ENCODE measurements around the gene TSBP1.
"Not testable (repeated sequence)": the region's sequence is repeated elsewhere in the genome, so short reads cannot be mapped to it uniquely, and the experiment has no call there.

Gene TSBP1

DNA sequence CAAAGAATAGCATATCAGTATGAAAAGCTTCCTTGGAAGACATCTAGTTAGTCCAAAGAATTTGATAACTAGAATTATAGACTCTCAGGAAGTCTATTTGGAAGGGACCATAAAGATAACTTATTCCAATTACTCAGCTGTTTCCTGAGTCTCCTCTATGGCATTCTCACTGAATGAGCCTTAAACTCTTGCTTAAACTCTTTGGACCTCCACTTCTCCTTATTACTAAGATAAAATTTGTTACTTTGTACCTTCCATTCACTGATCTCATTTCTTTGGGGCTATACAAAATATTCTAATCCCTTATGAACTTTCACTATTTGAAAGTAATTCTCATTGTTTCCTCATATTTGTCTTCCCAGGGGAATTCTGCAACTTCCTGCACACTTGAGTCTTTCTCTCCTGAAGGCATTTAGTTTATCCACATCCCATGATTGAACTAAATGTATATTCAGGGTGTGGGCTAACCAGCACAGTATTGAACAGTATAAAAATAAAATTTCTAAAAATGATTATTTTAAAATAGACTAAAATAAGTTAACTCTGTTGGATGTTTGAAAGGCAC is 80.7 kb downstream of the TSBP1 start:
- DNase-seq: no peak

DNA sequence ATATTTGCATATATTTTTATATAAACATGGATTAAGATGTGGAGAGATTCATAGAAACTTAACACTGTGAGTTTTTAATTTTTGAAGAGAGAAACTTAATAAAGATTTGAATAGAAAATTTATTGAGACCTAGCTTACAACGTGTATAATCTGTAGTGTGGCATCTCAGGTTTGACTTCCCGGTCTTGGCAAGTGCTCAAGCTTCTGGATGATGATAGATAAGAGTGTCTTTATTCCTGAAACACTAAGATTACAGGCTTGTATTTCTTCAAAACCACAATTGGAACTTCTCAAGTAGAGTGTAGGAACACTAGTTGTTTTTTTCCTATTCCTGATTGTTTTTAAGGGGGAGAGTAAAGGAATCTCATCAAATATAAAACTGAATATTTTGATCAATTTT is 83.3 kb downstream of the TSBP1 start:
- DNase-seq: no peak

DNA sequence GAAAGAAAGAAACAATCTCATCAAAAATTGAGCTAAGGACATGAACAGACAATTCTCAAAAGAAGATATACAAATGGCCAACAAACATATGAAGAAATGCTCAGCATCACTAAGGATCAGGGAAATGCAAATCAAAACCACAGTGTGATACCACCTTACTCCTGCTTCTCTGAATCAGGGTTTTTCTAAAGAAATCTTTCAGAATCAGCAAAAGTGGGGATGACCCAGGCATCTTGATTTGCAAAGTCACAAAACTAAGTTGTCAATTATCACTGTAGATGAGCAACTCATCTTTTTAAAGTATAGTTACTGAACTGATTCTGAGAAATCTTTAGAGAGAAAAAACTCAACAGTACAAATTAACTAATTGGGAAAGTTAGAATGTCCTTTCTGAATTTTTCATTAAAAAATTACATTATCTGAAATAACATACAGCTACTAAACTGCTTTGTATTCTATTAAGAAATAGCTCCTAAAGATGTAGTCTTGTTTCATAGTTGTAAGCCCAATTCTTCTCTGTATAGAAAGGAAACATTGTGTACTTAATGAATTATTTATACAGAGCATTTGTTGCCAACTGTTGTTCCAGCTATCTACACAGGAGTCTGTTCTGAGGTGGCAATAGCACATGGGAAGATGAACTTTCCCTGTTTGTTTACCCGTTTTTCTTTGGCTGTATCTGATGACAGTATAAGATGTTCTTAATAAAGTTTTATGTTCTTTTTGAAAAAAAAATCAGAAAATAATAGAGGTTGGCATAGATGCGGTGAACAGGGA is 97.7 kb downstream of the TSBP1 start:
- DNase-seq: not testable (repeated sequence)

DNA sequence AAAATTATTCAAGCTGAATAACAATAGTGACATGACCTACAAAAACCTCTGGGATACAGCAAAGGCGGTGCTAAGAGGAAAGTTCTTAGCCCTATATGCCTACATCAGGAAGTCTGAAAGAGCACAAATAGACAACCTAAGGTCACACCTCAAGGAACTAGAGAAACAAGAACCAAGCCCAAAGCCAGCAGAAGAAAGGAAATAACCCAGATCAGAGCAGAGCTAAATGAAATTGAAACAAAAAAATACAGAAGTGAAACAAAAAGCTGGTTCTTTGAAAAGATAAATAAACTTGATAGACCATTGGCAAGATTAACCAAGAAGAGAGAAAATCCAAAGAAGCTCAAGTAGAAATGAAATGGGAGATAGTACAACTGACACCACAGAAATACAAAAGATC is 100.3 kb downstream of the TSBP1 start:
- DNase-seq: no peak

DNA sequence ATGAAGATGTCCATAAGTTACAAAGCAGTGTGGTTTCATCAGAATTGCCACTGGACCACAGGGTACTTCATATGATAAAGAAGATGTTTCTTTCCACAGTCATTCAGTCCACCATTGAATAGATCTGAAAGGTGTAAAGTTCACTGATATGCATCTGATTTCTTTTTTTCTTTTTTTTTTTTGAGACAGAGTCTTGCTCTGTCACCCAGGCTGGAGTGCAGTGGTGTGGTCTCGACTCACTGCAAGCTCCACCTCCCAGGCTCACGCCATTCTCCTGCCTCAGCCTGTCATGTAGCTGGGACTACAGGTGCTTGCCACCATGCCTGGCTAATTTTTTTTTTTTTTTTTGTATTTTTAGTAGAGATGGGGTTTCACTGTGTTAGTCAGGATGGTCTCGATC is 103.2 kb downstream of the TSBP1 start:
- not testable (repeated sequence) for DNase-seq

DNA sequence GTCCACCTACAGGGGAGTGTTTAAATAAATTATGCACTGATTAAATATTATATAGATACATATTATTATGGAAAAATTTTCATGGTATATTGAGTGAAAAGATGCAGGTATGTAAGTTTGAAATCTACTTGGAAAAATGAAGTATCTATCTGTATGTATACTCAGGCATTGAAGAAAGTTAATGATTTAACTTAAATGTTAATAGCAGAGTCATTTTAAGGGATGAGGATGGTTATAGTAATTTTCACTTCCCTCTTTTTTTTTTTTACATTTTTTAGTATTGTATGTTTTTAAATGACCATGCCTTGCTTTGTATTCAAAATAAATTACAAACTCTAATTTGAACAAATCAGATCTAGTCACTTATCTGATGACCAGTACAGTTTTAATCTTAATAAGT is 104.7 kb downstream of the TSBP1 start:
- no peak for DNase-seq

DNA sequence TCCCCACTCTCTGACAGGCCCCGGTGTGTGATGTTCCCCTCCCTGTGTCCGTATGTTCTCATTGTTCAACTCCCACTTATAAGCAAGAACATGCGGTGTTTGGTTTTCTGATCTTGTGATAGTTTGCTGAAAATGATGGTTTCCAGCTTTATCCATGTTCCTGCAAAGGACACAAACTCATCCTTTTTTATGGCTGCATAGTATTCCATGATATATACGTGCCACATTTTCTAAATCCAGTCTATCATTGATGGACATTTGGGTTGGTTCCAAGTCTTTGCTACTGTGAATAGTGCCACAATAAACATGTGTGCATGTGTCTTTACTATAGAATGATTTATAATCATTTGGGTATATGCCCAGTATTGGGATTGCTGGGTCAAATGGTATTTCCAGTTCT is 114.4 kb downstream of the TSBP1 start:
- not testable (repeated sequence) for DNase-seq

DNA sequence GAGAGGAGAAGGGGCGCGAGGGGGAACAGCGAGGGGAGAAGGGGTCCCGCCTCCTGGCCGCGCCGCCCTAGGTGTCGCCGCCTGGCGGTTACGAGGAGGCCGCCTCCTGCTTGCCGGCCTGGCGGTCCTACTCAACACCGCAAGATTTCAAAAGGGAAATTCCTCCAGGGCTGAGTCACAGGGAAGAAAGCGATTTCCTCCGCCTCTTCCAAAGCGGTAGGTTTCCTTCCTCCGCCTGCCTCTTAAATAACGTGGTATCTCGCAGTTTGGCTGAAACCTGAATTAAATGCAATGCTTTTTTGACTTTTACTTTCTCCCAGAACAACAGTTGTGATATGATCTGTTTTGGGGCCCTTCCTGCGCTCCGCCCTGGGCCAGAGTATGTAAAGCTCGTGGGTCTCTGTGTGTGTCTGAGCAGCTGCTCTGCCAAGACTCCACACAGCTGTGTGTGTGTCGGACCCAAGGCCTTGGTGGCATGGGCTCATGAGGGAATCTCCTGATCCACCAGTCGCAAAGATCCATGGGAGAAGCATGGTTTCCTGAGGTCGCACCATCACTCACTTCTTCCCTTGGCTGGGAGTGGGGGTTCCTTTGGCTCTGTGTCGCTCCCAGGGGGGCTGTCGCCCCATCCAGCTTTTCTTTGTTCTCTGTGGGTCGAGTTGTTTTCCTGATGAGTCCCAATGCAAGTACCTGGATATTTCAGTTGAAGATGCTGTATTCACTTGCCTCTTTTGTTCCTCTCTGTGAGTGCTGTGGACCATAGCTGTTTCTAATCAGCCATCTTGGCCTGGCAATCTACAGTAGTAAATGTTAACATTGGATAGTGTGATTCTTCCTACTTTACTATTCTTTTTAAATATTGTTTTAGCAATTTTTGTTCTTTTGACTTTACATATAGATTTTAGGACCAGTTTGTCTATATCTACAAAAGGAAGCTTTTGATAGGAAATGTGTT is 116.2 kb downstream of the TSBP1 start:
- DNase-seq: peak in 45 of 56 donors; percentile 9 to 73 (median 37)

DNA sequence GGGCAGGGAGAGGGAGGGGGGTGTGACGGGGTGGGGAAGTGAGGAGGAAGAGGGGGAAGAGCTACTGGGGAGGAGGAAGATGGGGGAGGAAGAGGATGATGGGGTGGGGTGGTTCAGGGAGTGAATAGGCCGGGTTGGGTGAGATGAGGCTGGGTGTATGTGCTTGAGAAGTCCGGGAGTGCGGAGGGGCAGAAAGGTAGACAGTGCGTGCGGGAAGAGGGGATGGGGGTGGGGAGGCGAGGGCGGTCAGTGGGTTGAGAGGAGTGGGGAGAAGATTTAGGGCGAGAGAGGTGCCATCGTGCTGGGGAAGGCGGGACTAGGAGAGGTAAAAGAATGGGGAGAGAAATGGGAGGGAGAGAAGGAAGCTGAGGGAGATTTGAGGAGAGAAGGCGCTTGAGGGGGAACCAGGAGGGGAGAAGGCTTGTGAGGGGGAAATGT is 116.9 kb downstream of the TSBP1 start:
- DNase-seq: peak in 14 of 56 donors; percentile 7 to 43 (median 25)

DNA sequence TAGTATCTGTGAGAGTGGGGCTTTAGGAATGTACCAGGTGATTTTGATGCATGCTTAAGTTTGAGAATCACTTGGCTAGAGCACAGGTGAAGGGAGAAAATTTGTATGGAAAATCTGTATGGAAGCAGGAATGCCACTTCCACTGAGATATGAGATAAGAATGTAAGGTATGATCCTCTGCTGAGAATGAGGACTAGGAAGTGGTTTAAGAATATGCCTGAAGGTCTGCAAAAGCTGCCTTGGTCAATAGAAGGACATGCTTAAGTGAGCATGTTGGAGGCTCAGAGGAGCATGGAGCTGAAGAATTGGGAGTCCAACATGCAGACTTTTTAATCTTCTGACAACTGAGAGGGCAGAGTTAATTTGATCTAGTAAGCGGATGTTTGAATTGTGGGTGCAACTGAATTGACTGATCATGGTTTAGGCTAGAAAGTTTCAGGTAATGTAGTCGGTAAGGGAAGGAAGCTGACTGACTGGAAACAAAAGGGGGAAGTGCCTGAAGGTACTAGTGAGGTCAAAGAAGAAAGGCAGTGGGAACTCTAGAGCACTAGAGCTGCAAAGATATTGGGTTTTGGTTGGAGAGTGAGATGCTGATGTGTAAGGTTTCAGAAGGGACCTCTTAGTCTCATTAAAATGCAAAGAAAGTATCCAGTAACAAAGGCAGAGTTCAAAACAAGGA is 119.2 kb downstream of the TSBP1 start:
- DNase-seq: no peak

DNA sequence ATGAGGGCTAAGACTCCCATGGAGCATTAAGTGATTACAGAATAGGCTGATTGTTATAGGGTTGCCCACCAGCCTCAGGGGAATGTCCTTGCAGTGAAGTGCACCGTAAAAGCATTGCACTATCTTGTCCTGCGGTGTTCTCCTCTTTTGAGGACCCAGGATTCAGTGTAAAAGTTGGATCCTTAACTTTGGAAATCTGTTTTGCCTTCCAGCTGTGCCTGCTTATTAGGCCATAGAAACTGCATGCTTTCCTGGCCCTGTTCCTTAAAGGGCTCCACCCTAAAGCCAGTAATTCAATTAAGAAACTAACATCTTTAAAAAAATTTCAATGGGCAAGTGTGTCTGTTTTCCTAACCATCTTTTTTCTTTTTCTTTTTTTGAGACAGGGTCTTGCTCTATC is 122.4 kb downstream of the TSBP1 start:
- no peak for DNase-seq

DNA sequence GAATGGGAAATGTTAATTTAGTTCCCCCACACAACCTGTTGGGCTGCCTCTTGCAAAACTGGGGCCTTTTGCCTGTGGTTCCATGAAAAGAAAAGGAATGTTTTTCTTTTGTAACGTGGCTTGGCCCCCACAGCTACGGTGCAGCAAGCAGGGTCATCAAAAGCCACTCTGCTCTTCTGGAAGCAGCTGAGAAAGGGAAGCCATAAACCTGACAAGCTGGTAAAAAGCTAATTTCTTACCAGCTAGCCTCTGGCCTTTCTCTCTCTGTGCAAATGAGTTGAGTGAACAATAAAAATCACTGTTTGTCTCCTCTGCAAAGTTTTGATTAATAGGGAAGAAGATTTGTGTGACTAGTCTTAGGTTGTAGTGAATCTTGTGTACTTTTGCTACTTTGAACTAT is 124.3 kb downstream of the TSBP1 start:
- no peak for DNase-seq

DNA sequence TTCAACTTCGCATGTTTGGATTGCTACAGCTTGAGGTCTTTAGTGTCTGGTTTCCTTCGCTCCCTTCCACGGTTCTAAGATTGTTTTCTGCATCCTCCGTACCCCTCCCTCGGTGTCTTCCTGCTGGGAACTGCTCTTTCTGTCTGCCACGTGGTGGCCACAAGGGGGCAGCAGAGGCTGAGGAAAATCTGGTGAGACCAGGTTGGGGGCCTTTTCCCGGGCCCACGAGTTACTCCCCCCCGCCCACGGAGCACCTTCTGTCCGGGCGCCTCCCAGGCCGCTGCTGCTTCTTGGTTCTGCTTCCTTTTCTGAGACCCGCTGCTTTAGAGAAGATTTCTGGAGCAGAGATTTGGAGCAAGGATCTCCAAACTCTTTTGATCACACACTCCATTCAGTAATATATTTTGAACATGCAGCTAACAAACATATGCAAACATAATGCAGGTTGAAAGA is 126.7 kb downstream of the TSBP1 start:
- peak in 53 of 56 donors; percentile 15 to 89 (median 57) for DNase-seq

DNA sequence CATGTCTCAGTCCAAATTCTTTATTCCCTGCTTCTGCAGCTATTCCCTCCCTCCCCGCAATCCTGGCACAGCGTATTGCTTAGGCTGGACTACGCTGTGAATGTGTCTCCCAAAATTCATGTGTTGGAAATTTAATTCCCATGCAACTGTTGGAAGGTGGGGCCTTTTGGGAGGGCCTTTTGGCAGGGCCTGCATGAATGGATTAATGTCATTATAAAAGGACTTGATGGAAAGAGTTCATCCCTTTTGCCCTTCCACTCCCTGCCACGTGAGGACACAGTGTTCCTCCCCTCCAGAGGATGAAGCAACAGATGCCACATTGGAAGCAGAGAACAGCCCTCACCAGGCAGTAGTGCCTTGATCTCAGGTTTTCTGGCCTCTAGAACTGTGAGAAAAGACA is 127.4 kb downstream of the TSBP1 start:
- DNase-seq: no peak

Data from amygdala (tissue), 56 donors.